Prostate gland (tissue), 2 donors: ENCODE results near the gene GYPE.
"Not testable (repeated sequence)": the region's sequence is repeated elsewhere in the genome, so short reads cannot be mapped to it uniquely, and the experiment has no call there.

Source experiments
- POLR2A ChIP-seq: fragments of 450-650 bp; IDR thresholded peaks from one replicate; pipeline ENCODE4 v1.6.1; 2016; ENCODE audit warnings: antibody characterized with exemption, mild to moderate bottlenecking
- POLR2AphosphoS5 ChIP-seq: sonication (generic); formaldehyde crosslinking; IDR thresholded peaks from one replicate; pipeline ENCODE4 v1.6.1; 2017; ENCODE audit warnings: antibody characterized with exemption
- TF ChIP-seq, protein P1 (sequence below), 4 experiments: fragments of 200-600 bp in 2 of 4; fragments of 450-650 bp in 2 of 4; sonication (generic) in 2 of 4; IDR thresholded peaks; 1 replicate in 3 of 4; 2 replicates in 1 of 4; pipeline ENCODE4 v1.5.1; 2016 to 2019; ENCODE audit warnings: antibody characterized with exemption in 4 of 4, mild to moderate bottlenecking in 2 of 4, moderate library complexity in 2 of 4

DNA sequence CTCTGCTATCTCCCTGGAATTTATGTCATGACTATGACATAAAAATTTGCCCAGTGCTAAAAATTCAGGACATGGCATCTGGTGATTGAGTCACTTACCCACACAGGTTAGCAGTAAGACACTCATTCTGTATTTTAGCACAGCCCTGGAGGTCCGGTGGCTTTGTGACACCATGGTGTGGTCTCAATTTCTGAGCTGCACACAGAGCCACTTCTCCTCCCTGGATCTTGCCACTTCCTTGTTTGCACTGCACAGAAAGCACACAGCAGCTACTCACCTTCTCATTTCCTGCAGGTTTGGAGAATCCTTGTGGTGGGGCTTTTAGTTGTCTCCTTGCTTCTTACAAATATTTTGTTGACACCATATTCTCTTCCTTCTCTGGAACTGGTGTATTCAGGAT lies 44.8 kb upstream of the GYPE start:
- TF ChIP-seq, protein P1, sequence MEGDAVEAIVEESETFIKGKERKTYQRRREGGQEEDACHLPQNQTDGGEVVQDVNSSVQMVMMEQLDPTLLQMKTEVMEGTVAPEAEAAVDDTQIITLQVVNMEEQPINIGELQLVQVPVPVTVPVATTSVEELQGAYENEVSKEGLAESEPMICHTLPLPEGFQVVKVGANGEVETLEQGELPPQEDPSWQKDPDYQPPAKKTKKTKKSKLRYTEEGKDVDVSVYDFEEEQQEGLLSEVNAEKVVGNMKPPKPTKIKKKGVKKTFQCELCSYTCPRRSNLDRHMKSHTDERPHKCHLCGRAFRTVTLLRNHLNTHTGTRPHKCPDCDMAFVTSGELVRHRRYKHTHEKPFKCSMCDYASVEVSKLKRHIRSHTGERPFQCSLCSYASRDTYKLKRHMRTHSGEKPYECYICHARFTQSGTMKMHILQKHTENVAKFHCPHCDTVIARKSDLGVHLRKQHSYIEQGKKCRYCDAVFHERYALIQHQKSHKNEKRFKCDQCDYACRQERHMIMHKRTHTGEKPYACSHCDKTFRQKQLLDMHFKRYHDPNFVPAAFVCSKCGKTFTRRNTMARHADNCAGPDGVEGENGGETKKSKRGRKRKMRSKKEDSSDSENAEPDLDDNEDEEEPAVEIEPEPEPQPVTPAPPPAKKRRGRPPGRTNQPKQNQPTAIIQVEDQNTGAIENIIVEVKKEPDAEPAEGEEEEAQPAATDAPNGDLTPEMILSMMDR (IDR thresholded peaks at IDR 0.05) = not testable (repeated sequence)
- TF ChIP-seq POLR2A, POLR2AphosphoS5: not testable (repeated sequence)
